GM13977 (cell line): ENCODE results near the gene ANAPC1.
"Not testable (repeated sequence)": the region's sequence is repeated elsewhere in the genome, so short reads cannot be mapped to it uniquely, and the experiment has no call there.

Experiments
- DNase-seq: peaks from one replicate; pipeline ENCODE4 v3.0.0; 2012; ENCODE audit warnings: low spot score
- CTCF ChIP-seq: IDR thresholded peaks from 2 replicates; pipeline ENCODE4 v1.5.1; 2012; ENCODE audit warnings: mild to moderate bottlenecking, control low read depth; ENCODE audit not compliant: insufficient read depth; ENCODE audit errors: extremely low read depth, missing control alignments
- in situ Hi-C: fragments of 300-500 bp; cut with MboI; formaldehyde crosslinking; loops from one replicate; pipeline ENCODE4 v1.12.0; 2022; ENCODE audit warnings: low sequenced_read_pairs, low pct_unique_long_range_greater_than_20kb, mixed read lengths, inconsistent platforms; ENCODE audit not compliant: unreplicated experiment

Gene ANAPC1

GRCh38 chr2:111910609-111911277 lies 26.8 kb upstream of the ANAPC1 start:
- no peak for TF ChIP-seq CTCF
- in situ Hi-C loops, result no loop called here
- no peak for DNase-seq

GRCh38 chr2:111909997-111910396 lies 26.0 kb upstream of the ANAPC1 start:
- in situ Hi-C loops, DNase-seq: not testable (repeated sequence)

GRCh38 chr2:111909079-111909478 lies 25.1 kb upstream of the ANAPC1 start:
- in situ Hi-C loops, result no loop called here
- no peak for TF ChIP-seq CTCF
- no peak for DNase-seq

- no peak for DNase-seq
- in situ Hi-C loops, result no loop called here
- TF ChIP-seq CTCF, result no peak
Measured at GRCh38 chr2:111908578-111908977, 24.6 kb upstream of the ANAPC1 start.

GRCh38 chr2:111905990-111906735 lies 22.2 kb upstream of the ANAPC1 start:
- TF ChIP-seq CTCF, result no peak
- no peak for DNase-seq
- in situ Hi-C loops, result no loop called here

GRCh38 chr2:111905475-111905869 lies 21.5 kb upstream of the ANAPC1 start:
- in situ Hi-C loops, DNase-seq: not testable (repeated sequence)

- TF ChIP-seq CTCF, result no peak
- in situ Hi-C loops, result no loop called here
- no peak for DNase-seq
Measured at GRCh38 chr2:111904726-111905474, 20.9 kb upstream of the ANAPC1 start.
